GM19467 (cell line): ENCODE data around the gene ZNF827.
"Not testable (repeated sequence)": the region's sequence is repeated elsewhere in the genome, so short reads cannot be mapped to it uniquely, and the experiment has no call there.

Experiments used
- ATAC-seq: cut with Tn5 transposase; IDR thresholded peaks from one replicate; pipeline ENCODE4 v1.9.1; 2021; ENCODE audit warnings: mild to moderate bottlenecking, moderate library complexity; ENCODE audit not compliant: unreplicated experiment

Gene ZNF827

GRCh38 chr4:145866991-145867390 is 71.6 kb downstream of the ZNF827 start:
- ATAC-seq, result no peak

DNA sequence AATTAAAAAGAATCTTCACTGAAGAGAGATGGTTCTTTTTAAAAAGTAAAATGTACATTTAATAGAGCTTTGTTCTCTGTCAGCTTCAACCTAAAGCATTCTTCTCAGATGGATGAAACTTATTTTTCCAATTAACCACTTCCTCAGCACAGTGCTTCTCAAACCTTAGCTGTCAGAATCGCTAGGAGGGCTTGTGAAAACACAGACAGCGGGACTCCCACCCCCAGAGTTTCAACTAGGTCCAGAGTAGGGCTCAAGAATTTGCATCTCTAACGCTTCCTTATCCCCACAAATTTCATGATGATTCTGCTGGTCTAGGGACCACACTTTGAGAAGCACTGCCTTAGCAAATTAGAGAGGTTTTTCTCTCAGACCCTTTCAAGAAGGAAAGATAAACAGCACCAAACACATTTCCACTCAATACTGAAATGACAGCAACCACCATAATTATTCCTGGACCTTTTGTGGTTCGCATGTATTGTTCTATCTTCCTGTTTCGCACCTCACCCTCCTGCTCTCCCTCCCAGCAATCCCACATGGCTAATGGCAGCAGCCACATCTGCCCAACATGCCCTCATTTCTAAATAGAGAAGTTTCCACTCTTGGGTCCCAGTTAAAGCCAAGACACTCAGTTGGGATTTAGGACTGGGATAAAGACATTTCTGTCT is 73.2 kb downstream of the ZNF827 start:
- ATAC-seq, result no peak

DNA sequence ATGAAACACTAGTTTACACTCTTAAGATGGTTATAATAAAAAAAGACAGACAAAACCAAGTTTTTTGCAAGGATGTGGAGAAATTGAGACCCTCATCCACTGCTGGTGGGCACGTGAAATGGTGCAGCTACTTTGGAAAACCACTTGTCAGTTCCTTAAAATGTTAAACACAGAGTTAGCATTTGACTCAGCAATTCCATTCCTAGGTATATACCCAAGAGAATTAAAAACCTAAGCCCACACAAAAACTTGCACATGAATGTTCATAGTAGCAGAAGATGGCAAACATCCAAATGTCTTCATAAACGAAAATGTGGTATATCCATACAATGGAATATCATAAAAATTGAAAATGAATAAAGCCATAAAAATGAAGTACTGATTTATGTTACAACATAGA is 75.4 kb downstream of the ZNF827 start:
- no peak for ATAC-seq

DNA sequence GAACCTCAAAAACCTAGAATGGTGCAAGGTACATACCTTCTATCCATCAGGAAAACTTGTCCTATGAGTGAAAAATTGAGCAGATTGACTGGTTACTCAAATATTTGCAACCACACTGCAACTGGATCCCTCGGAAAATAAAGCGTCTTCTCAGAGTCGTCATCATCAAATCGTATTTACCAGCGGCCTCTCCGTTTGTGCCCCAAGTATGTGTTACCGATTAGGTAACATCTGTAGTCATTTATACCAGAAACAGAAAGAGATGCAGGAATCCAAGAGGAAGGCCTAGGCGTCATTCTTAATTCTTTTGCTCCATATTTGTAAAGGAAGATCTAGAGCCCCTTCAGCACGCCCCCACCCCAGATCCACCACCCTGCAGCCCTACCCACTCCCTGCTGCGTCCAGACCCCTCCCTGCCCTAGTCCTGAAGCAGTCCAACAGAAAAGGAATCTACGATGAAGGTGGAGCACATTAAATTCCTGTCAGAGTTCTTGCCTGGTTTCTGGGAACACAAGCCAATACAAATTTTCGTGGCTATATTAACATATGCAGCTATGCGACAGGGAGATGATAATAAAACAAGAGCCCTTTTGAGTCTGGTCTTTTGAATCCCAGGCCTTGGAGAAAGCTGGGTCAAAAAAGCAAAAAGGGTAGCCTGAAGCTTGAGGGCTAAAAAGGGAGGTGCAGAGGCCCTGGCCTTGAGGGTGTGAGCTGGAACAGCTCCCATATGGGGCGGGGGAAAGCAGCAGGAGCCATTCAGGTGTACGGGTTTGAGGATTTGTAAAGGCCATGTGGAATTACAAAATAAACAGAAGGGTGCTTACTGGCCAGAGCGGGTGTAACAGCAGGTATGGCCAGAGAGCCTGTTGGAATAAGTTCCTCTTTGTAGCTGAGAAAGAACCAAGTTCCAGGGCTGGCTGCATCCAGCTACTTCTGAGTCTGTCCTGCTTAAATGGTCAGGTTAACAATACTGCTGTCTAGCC is 77.0 kb downstream of the ZNF827 start:
- no peak for ATAC-seq

DNA sequence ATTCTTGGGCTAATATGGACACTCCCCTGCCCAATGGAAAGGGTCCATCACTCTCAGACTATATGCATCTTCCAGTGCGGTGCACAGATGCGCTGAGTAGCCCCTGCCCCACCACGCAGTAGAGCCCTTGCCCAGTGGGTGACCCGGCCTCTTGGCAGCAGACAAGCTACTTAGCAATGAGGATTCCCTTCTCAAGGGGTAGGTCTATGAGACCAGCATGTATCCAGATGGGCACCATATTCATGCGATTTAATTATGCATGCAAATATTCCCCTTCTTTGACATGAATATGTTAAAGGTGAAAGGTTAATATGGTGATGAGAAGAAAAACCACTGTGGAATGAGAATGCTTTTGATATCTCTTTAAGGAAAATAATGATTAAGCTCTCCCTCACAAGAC is 77.7 kb downstream of the ZNF827 start:
- no peak for ATAC-seq

DNA sequence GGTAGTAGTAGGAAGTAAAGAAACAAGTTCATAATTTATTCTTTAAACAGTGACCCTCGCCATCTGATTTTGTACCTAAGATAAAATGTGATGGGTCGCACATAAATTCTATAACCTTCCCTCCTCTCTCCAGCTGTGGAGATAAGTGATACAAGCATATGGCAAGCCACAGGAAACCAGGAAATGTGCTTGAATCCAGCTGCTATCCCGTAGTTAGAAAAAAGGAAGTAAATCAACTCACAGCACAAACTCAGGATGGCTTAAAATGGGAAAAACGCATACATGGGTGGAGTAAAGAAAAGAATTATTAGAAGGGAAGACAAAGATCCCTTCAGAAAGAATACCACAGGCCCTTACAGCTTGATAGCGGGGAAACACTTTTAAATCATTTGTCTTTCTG is 78.2 kb downstream of the ZNF827 start:
- ATAC-seq, result no peak

DNA sequence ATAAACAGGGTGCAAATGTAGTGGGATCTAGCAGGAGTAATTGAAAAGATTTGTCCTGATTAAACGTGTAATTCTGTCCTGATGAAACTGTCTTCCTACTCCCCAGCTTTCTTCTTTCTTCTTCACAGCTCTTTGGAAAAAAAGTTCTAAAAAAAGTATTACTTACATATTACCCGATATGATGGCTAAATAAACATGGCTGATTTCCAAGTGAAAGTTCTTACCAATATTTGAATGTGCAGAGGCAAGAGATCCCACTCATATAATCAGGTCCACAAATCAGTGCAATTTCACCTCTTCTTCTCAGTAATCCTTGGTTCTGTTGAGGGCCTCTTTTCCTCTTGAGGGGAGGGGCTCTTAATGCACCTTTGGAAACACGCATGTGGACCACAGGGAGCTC is 78.7 kb downstream of the ZNF827 start:
- no peak for ATAC-seq

GRCh38 chr4:145859426-145859825 is 79.2 kb downstream of the ZNF827 start:
- no peak for ATAC-seq

DNA sequence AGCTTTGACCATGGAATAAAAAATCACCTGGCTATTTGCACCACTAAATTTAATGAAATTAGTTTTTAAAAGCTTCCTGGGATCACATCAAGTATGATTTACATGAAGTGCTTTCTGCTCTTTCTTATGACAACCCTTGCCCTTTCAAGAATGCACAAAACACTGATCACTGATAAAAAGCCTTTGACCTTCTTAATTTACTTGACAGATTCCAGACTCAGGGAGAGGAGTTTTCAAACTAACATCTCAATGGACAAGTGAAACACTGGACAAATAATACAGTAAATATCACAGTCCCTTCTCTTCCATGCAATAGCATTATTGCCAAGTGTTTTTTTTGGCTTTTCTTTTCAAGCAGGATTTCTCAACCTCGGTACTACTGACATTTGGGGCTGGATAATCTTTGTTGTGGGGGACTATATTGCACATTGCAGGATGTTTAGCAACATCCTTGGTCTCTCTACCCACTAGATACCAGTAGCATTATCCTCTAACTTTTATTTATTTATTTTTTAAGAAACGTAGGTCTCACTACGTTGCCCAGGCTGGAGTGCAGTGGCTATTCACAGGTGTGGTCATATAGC is 86.3 kb downstream of the ZNF827 start:
- no peak for ATAC-seq

DNA sequence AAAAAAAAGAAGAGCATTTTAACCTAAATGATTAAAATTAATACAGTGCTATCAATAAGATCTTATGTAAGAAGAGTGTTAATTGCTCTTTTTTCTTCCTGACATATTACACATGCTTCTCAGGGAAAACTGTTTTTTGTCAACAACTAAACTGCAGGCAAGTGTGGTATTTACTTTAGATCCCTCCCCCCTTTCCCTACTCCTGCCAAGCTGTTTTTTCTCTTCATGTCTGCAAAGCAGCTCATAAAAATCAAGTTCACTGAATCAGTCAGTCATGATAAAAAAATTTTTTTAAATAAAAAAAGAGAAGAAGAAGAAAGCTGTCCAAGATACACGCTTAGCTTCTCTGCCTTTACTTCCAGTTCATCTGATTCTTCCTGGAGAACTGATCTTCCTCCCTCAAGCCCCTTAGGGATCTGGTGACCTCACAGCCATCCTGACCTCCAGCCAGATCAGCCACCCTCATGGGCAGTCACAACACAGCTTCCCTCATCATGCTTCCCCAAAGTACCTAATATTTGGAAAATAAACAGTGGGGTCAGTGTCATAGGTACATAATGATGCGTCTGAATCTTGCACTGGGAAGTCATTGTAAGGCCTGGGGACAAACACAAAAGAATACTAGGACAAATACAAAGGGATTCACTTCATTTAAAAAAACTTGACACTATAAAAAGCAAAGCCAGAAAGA is 87.0 kb downstream of the ZNF827 start:
- ATAC-seq, result no peak

DNA sequence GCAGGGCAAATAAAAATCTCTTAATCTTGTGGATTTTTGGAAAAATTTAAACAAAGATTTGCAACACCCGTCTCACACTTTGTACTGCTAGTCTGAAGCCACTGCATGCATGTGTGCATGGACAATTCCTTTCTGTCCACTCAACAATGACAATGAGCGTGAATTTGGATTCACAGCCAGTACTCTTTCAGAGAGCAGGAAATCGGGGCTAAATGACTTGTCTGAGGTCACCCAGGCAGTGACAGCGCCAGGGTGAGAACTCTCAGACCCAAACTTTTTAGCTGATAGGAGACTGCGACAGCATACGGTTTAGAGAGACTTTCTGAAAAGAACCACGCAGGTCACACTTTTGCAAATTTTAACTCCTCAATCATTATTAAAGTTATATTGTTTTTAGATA is 90.9 kb downstream of the ZNF827 start:
- no peak for ATAC-seq

GRCh38 chr4:145845118-145845517 is 93.5 kb downstream of the ZNF827 start:
- no peak for ATAC-seq

- no peak for ATAC-seq
Measured at GRCh38 chr4:145843639-145844038, 95.0 kb downstream of the ZNF827 start.

GRCh38 chr4:145843148-145843547 is 95.5 kb downstream of the ZNF827 start:
- ATAC-seq, result no peak

DNA sequence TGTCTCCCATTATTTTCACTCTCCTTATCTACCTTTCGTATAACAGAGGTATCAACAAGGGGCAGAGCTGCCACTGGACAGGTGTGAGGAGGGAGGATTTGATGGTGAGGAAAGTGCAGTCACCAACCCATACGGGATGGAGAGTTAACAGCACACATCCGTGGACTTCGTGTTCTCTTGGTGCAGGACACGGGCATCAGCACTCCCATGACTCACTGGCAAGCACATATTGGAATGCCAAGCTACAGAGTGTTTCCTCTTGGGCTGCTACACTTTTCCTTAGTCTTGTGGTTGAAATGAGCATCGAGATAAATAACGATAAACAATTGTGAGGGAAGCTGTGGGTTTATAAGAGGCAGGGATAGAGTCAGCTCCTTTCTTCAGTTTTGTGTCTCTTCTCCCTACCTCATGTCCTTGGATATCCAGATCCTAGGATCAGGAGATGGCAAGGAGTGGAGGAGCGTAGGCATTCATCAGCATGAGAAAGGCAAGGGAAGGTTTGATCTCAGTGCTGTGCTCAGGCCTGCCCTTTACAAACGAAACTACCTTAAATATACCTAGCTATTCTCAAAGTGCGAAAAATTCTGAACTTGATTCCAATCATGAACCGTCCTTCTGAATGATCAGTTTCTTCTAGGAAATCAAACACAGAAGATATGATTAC is 96.3 kb downstream of the ZNF827 start:
- ATAC-seq, result no peak

GRCh38 chr4:145840801-145841200 is 97.8 kb downstream of the ZNF827 start:
- no peak for ATAC-seq

DNA sequence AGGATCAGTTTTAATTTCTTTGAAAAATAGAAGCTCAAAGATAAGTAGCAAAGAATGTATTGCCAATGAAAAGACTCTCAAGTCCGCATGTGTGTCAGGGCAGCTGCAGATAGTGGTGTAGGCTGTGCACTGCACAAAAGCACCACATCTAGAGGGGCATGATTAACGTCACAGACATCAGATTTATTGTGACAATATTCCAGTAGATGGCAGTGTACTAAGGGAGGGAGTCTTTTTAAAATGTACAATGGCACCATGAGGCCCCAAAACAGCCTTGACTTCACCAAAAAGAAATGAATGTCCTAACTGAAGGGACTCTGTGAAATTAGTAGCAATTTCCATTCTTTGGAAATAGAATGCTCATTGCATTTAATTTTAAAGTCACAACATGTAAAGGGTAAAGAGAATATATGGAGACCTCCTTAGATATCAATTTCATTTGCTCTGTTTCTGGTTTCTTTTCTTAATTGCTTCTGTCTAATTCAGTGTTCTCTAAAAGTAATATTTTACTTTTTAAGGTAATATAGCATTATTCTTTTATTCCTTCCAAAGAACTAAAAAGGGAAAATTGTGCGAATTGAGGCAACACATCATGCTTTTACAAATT is 98.4 kb downstream of the ZNF827 start:
- ATAC-seq, result peak; percentile 87

DNA sequence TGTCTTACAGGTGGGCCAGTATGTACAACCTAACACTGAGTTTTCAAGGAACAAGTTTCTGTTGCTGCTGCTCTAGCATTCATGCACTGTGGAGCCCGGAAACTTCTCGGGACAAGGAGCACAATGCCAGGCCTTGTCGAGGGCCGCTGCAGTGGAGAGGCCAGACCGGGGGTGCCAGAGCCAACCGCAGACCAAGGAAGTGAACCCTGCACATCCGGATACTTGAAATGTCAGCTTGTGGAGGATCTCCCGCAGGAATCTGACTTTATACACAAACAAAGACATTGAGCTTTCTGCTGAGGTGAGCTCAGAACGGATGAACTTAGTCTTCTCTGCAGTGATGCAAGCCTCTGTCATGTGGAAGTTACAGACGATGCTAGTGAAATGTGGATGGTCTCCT is 99.5 kb downstream of the ZNF827 start:
- ATAC-seq, result no peak

GRCh38 chr4:145832384-145832783 is 106.2 kb downstream of the ZNF827 start:
- not testable (repeated sequence) for ATAC-seq

- peak; percentile 52 for ATAC-seq
Measured at GRCh38 chr4:145830699-145831098, 107.9 kb downstream of the ZNF827 start.
